HG02759 (cell line): ENCODE data around the gene MSL3.
A peak's percentile ranks its signal among the peaks of the same experiment; 100 is the strongest.

Source experiments
- ATAC-seq: cut with Tn5 transposase; IDR thresholded peaks from one replicate; pipeline ENCODE4 v1.9.1; 2021; ENCODE audit warnings: mild to moderate bottlenecking, moderate library complexity; ENCODE audit not compliant: unreplicated experiment

MSL3 gene

GRCh38 chrX:11757719-11758399 is at the start of gene MSL3:
MSL3 (plus strand) TSS chrX:11758237; CDS start chrX:11758264, 27 bp downstream.
- peak; percentile 53 for ATAC-seq

GRCh38 chrX:11722304-11722703 is 35.7 kb upstream of the MSL3 start:
- ATAC-seq, result no peak

GRCh38 chrX:11724122-11725017 is 33.7 kb upstream of the MSL3 start:
- no peak for ATAC-seq

GRCh38 chrX:11725631-11726442 is 32.2 kb upstream of the MSL3 start:
- no peak for ATAC-seq

GRCh38 chrX:11728556-11728955 is 29.5 kb upstream of the MSL3 start:
- ATAC-seq, result no peak

- no peak for ATAC-seq
Observed at GRCh38 chrX:11733614-11734013, 24.4 kb upstream of the MSL3 start.

- peak; percentile 75 for ATAC-seq
Observed at GRCh38 chrX:11739776-11740175, 18.3 kb upstream of the MSL3 start.

GRCh38 chrX:11740794-11741193 is 17.2 kb upstream of the MSL3 start:
- no peak for ATAC-seq

GRCh38 chrX:11741574-11741973 is 16.5 kb upstream of the MSL3 start:
- ATAC-seq, result no peak

- ATAC-seq, result no peak
Observed at GRCh38 chrX:11745881-11746280, 12.2 kb upstream of the MSL3 start.

- no peak for ATAC-seq
Observed at GRCh38 chrX:11750046-11750445, 8.0 kb upstream of the MSL3 start.

- no peak for ATAC-seq
Observed at GRCh38 chrX:11750694-11751093, 7.3 kb upstream of the MSL3 start.

GRCh38 chrX:11751261-11751660 is 6.8 kb upstream of the MSL3 start:
- no peak for ATAC-seq

- no peak for ATAC-seq
Observed at GRCh38 chrX:11753668-11754067, 4.4 kb upstream of the MSL3 start.

- no peak for ATAC-seq
Observed at GRCh38 chrX:11754958-11755645, 2.9 kb upstream of the MSL3 start.

- no peak for ATAC-seq
Observed at GRCh38 chrX:11755724-11756123, 2.3 kb upstream of the MSL3 start.

- no peak for ATAC-seq
Observed at GRCh38 chrX:11756354-11757318, 1.4 kb upstream of the MSL3 start.

- no peak for ATAC-seq
Observed at GRCh38 chrX:11757397-11757718, 679 bp upstream of the MSL3 start.

GRCh38 chrX:11758400-11759171 is 549 bp downstream of the MSL3 start:
- peak; percentile 61 for ATAC-seq
